ENCODE measurements around the gene FBXL22.

- TF ChIP-seq SIN3A (IDR thresholded peaks at IDR 0.05; ENCODE audit: borderline replicate concordance, insufficient read depth, low read length): no peak
- TF ChIP-seq POLR2AphosphoS5 (IDR thresholded peaks at IDR 0.05; ENCODE audit: low read depth, low read length): no peak
Observed at GRCh38 chr15:63633312-63633711, 36.1 kb downstream of the FBXL22 start.

All from PFSK-1 (cell line).